ENCODE results near the gene FRAS1.

GRCh38 chr4:78308517-78308916 lies 251.4 kb downstream of the FRAS1 start:
- TF ChIP-seq NR3C1 (IDR thresholded peaks at IDR 0.05) = no peak
- TF ChIP-seq JUN (IDR thresholded peaks at IDR 0.05) = no peak
- no peak for TF ChIP-seq CTCF (IDR thresholded peaks at IDR 0.05)
- TF ChIP-seq ESRRA (IDR thresholded peaks at IDR 0.05; ENCODE audit: borderline replicate concordance, low read length) = no peak
- TF ChIP-seq REST (IDR thresholded peaks at IDR 0.05) = no peak
- no peak for TF ChIP-seq MAZ (IDR thresholded peaks at IDR 0.05; ENCODE audit: borderline replicate concordance, low read depth, low read length)
- TF ChIP-seq CHD4 (IDR thresholded peaks at IDR 0.05; ENCODE audit: borderline replicate concordance) = no peak
- TF ChIP-seq RAD21 (conservative IDR thresholded peaks at IDR 0.05 in 1 of 2, IDR thresholded peaks at IDR 0.05 in 1 of 2) = no peak
